GM12864 (cell line): ENCODE results near the gene HLA-DOB.

Experiments
- DNase-seq: peaks from one replicate; pipeline ENCODE4 v3.0.0-alpha.2; 2011; ENCODE audit warnings: low read depth
- H3K4me3 ChIP-seq: 2 replicates; pipeline ENCODE4 v1.5.1; 2011; ENCODE audit warnings: mild to moderate bottlenecking, low read depth, low read length, control low read depth
- CTCF ChIP-seq: IDR thresholded peaks from 2 replicates; pipeline ENCODE4 v1.5.1; 2011; ENCODE audit warnings: low read depth, mild to moderate bottlenecking, moderate library complexity, low read length, control low read depth, inconsistent platforms; ENCODE audit errors: missing control alignments

The HLA-DOB gene

GRCh38 chr6:32851025-32851424 lies 34.2 kb upstream of the HLA-DOB start:
- H3K4me3 ChIP-seq = peak overlapping the region; percentile 98
- TF ChIP-seq CTCF = no peak
- no peak for DNase-seq

GRCh38 chr6:32849126-32849525 lies 32.3 kb upstream of the HLA-DOB start:
- H3K4me3 ChIP-seq = no peak overlapping the region
- TF ChIP-seq CTCF = no peak
- DNase-seq = no peak

- DNase-seq = no peak
- H3K4me3 ChIP-seq = no peak overlapping the region
- peak; percentile 18 for TF ChIP-seq CTCF
Measured at GRCh38 chr6:32847795-32848194, 31.0 kb upstream of the HLA-DOB start.

GRCh38 chr6:32847004-32847403 lies 30.2 kb upstream of the HLA-DOB start:
- no peak for DNase-seq
- peak overlapping the region; percentile 76; the same call in 1 of the 2 replicates for H3K4me3 ChIP-seq
- TF ChIP-seq CTCF = no peak

DNA sequence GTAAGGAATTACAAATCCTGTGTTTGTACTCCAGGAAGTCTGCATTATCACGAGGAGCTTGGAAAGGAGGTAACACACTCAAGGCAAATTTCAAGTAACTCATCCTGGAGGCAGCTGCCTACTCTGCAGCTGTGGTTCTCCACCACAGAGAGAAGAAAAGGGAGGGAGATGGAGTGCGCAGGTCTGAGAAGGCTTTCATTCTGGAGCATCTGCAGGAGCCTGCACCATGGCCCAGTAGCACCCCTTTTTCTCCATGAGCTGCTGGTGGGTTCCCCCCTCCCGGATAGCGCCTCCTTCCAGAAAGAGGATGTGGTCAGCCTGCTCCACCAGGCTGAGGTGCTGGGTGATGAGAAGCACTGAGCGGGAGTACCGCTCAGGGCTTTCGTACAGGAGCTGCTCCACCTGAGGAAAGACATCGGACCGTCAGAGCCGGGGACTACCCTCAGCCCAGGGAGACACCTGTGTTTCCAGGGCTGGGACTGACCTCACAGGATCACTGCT lies 28.6 kb upstream of the HLA-DOB start:
- H3K4me3 ChIP-seq = peak overlapping the region; percentile 76
- no peak for DNase-seq
- TF ChIP-seq CTCF = no peak

DNA sequence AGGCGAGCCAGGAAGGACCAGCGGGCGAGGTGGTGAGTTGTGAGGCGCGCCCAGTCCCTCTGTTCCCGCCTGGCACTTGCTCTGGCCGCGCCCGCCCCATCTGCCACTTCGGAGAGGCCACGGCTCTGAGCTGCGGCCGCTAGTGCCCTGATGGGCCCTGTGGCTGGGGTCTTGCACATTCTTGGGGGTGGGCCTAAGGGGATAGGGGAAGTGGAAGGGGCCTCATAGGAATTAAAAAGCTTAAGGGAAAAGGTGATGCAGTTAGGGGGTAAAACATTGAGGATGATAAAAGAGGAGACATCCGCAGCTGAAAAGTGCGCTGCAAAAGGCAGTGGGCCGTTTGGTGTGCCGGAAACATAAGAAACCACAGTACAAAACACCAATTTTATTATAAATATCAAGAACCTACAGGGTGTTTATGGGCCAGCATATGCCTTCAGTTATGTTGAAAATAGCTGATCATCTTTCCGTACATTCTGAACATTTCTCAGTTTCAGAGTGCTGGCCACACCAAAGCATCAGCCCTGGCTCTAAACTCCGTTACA lies 28.1 kb upstream of the HLA-DOB start:
- no peak for DNase-seq
- peak overlapping the region; percentile 76 for H3K4me3 ChIP-seq
- TF ChIP-seq CTCF = no peak
